Glomerular endothelial cell (primary cell): ENCODE measurements around the gene VDAC1. TPM values are rescaled to one million over a fixed set of nuclear protein-coding genes. Genes with fewer than 3 reads are reported as not detected.

Experiments used
- DNase-seq: peaks from one replicate; pipeline ENCODE4 v3.0.0-alpha.2; 2011; ENCODE audit warnings: low read depth, low spot score; ENCODE audit errors: extremely low read depth
- total RNA-seq: library from RNA; depleted of rRNA; stranded (reverse); fragments of >200 nt; gene quantifications from 2 replicates; pipeline ENCODE4 v1.2.3, GENCODE V29; 2015

The VDAC1 gene
- total RNA-seq, 1 donor from 2014 or later: 227 TPM

DNA sequence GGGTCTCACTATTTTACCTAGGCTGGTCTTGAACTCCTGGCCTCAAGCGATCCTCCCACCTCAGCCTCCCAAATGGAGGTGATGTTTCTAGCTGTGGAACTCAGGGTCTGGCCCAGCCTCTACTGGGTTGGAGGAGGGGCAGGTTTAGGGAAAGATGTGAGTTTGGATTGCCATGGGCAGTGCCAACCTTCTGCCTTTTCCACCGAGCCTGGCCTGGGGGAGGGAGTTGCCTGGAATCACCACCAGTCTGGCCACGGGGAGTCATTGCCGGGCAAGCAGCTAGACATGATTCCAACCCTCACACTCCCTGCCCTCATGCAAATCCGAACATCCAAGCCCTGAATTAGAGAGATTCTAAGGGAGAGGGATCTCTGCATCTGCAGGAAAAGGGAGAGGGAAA is 21.0 kb upstream of the VDAC1 start:
- DNase-seq: no peak

DNA sequence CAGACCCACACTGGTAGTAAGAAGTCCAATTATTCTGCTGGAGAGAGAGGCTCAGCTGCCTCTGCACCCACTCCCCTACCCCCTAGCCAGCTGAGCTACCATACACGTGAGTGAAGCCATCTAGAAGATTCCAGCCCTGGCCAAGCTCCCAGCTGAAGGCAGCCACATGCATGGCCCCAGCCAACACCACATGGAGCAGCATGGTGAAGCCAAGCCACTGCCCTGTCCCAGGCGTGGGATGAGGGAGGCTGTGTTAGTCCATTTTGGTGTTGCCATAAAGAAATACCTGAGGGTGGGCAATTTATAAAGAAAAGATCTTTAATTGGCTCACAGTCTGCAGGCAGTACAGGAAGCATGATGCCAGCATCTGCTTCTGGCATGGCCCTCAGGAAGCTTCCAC is 20.0 kb upstream of the VDAC1 start:
- DNase-seq: no peak

DNA sequence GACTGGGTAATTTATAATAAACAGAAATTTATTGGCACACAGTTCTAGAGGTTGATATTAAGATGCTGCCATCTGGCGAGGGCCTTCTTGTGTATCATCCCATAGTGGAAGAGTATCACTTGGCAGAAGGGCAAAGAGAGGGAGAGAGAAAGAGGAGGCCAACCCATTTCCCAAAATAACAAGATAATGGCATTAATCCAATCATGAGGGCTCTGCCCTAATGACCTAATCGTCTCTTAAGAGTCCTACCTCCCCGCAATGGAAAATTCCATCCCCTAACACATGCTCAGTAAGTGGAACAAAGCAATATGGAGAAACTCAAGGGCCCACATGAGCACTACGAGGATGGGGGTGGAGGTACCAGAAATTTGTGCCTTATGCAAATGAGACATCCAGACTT is 17.6 kb upstream of the VDAC1 start:
- DNase-seq: no peak

DNA sequence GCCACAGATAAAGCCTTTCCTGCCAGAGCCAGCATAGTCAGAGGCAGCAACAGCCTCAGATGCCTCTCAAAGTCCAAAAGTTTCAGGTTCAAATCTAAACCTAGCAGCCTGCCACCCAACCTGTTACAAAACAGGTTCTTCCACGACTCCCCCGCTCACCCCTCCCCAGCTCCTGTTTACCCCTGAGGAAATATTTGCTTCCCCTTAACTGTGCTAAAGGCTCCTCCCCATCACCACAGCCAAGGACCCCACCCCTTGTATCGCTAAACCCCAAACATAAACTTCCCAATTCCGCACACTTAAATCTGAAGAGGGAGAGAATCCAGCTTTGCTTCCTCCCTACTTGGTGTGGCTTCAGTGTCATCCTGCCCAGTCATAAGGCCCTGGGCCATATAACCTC is 15.4 kb upstream of the VDAC1 start:
- DNase-seq: no peak

DNA sequence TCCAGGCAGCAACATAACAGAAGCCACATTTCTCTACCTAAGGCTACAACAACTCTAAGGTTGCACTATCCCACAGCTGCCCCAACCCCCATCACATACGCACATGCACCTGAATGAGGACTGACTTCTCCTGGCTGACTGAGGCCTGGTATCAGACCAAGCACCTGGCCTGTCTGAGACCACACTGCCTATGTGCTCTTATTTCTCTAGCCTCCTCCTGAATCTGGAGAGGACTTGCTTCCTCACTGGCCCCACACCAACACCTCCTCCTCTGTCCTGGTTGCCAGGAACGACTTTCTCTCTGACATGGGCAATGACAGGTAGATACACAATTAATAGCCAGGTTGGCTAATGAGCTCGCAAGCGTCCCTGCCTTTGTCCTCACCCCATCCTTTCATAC is 14.9 kb upstream of the VDAC1 start:
- DNase-seq: no peak

DNA sequence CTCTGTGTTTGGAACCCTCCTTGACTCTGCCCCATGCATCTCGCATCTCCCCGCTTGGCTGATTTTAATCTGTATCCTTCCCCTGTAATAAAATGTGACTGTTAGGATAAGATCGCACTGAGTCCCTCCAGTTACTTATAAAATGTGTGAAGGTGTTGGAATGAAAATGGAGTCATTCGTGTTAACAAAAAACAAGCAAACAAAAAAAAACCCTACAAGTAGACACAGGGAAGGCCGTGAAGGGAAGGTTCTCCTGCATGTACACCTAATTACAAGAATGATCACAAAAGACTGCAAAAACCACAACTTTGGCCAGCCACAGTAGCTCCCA is 14.2 kb upstream of the VDAC1 start:
- DNase-seq: no peak

DNA sequence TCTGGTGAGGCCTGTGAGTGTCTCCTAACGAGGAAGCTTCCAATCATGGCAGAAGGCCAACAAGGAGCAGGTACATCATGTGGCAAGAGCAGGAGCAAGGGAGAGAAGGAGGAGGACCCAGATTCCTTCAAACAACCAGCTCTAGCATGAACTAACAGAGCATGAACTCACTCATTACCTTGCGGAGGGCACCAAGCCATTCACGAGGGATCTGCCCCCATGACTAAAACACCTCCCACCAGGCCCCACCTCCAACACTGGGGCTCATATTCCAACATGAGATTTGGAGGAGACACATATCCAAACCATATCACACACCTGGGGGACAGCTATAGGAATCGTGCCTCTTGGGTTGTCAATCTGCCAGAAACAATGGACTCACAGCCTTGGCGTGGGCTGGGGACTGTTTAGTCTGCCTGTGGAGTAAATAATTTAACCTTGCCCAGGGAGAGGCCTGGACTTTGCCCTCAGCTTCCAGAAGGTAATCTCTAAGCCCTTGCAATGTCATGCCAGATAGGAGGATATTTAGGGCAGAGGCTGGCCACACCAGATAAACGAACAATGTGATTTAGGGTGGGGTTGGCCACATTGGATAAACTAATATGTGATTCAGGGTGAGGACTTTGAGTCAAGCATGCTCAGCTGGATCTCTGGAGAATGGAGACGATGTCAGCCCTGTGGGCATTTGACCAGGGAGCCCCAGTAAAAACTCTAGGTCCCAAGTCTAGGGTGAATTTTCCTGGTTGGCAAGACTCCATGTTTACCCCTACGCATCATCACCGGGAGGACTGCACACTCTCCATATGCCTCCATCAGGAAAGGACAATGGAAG is 13.6 kb upstream of the VDAC1 start:
- no peak for DNase-seq

DNA sequence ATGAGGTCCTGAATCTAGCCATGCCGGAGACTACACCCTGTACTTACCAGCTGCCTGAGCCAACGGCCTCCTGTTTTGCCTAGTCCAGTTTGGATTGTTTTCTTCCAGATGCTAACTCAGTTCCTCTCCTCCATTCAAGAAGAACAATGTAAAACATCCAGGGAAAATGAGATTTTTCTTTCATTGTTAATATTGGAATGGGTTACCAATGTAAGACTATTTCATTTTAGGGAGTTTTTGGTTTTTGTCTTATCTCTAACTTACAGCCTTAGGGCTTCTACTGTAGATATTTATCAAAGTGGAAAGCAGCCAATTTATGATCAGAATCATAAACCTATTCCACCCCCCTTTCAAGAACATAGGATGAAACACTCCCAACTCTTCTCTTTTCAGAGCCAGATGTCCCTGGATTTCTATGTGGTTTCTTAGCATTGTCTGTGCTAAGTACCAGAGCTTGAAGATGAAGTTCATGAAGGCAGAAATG is 3.5 kb upstream of the VDAC1 start:
- no peak for DNase-seq

DNA sequence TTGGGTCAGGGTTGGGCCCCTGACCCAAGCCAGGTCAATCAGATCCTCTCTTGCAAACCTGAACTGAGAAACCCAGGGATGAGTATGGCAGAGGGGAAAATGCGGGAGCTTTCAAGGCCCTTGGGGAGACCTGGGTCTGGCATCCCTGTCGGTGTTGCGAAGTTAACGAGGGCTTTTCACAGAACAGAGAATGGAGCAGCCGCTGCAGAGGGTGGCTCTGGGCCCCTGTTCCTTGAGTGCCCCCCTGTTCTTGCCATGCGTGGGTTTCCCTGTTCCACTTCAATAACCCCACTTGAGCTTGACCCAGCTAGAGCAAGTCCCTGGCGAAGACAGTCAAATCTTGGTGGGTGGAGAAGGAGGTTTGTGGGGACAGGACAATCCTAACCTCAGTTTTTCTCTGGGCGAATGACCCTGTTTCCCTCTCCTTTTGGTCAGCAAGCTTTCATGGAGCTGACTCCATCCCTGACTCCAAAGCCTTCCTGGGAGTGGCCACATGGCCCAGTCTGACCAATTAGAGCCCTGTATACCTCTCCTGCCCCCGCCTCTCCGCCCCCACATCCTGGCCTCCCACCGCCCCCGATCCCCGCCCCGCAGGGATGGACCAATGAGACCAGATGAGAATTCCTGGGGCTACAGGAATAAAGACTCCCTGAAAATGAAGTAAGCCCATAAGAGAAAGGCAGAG is 2.9 kb upstream of the VDAC1 start:
- DNase-seq: no peak

DNA sequence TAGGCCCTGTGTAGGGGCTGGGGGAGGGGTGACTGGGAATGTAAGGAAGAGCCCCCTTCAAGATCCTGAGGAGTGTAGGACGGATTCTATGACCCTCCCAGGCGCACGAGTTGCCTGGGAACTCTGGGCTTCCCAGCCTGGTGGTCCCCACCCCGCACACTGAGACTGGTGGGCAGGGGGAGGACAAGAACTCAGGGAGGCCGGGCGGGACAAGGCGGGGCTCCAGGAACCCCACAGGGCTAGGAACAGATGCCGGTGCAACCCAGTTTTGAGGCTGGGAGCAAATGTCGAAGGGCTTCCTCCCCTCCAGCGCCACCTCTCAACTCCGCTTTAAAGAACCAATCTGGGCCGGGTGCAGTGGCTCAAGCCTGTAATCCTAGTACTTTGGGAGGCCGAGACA is 1.3 kb upstream of the VDAC1 start:
- no peak for DNase-seq

DNA sequence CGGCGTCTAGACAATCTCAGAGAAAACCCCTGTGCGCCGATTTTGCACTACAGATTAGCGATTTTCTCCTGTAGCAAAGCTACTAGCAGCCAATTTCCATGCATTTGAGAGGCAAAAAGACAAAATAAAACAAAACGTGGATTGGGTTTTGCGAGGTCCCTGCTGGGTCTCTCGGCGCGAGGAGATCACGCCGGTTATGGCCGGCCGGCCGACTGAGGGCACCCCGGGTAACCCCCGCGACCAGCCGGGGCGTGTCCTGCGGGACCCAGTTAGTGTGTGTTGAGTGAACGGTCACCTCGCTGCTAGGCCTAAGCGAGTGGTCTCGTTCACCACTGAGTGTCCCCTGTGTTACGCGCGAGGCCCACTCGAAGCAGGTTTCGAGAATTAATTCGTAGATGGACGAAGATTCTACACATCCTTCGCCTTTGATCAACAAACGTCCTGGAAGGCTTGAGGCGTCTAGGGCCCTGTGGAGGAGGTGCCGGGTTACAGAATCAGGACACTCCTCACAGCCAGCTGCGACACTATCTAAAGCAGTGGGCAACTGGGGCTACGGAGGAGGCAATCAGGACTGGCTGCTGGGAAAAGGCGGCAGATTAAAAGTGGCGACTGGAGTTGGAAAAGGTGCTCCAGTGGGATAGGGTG is 764 bp upstream of the VDAC1 start:
- no peak for DNase-seq

DNA sequence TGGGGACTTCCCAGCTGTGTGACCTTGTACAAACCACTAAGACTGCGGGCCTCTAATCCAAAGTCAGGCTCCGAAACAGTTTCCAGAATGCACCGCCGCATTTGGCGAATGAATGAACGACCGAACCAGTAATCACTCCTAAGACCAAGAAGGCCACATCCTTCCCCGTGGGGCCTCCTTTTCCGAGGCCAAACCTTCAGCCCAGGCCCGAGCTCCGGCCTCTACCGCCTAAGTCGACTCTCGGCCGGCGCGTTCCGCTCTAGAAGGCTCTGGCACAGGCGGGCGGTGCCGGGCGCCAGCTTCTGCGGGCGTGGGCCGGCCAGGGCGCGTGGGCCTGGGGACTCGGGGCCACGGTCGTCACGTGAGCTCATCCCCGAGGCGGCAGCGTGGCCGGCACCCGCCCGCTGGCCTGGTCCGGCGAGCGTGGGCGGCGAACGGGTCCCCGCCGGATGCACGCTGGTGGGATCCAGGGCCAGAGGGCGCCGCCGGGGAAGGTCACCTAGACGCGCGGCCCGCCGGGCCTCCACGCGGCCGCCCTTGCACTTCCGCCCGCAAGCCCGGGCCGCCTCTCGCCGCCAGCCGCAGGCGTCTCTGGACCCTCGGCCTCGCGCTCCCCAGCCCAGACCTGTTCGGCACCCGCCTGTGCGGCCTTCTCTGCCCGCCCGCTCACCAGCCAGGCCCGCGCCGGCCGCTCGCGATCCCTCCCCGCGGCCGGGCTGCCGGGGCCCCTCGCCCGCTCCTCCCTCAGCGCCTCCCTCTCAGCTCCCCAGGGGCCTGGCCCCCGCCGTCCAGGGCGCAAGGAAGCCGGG is 754 bp downstream of the VDAC1 start:
- DNase-seq: no peak

DNA sequence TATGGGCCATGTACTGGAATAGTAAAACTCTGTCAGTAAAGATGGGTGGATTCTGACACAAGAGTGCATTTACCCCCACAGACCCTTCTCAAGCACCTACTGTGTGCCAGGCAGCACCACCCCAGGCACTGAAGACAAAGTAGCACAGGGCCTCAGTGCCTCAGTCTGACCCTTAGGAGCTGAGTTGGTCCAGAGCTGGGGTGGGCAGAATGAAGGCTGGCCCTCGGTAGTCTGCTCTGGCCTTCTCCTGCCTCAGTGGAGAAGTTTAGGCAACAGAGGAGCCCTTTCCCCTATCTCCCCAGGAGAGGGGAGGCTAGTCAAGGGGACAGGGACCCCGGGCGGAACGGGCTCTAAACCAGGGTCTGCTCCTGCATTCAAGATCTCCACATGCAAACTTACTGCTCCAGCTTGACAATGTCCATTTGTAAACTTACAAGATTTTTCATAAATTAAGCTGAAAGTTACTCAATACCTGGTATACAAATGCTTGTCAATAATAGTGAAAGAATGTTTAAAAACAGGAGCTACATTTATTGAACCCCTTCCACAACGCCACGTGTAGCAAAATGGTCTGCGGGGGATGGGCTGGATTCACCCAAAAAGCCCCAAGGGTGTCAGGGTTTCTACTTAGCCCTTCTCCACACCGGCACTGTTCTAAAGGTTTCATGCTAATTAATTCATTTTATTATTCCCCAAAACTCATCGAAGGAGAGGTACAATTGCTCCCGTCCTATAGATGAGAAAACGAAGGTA is 1.5 kb downstream of the VDAC1 start:
- DNase-seq: no peak

DNA sequence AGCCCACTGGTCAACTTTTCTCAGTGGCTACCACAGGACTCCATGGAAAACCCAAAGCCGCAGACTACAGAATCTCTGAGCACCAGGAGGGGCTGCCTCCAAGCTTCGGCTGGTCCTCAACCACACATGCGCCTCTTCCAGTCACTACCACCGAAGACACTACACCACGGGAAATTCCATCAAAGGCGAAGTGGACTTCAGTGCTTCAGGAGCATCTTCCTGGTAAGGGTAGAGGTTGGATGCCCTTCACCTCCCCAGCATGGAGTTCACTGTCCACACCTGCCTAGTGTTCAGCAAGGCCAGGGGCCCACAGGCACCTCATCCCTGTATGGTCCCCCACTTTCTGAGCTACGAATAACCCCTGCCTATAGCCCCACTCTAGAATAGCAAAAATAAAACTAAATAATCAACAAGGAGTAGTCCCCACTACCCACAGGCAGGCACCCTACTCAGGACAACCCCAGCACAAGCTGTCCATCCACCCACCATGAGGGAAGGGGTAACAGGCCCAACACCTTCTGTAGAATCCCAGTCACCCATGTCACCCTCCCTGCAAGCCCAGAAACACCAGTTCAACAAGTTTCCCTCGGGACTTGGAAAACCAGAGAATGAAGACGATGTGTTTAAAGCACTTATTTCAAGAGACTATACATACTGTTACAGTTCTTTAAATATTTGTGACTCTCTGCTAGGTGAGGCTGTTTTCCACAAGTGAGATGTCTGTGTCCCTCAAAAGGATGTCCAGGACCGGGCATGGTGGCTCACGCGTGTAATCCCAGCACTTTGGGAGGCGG is 2.6 kb downstream of the VDAC1 start:
- no peak for DNase-seq

DNA sequence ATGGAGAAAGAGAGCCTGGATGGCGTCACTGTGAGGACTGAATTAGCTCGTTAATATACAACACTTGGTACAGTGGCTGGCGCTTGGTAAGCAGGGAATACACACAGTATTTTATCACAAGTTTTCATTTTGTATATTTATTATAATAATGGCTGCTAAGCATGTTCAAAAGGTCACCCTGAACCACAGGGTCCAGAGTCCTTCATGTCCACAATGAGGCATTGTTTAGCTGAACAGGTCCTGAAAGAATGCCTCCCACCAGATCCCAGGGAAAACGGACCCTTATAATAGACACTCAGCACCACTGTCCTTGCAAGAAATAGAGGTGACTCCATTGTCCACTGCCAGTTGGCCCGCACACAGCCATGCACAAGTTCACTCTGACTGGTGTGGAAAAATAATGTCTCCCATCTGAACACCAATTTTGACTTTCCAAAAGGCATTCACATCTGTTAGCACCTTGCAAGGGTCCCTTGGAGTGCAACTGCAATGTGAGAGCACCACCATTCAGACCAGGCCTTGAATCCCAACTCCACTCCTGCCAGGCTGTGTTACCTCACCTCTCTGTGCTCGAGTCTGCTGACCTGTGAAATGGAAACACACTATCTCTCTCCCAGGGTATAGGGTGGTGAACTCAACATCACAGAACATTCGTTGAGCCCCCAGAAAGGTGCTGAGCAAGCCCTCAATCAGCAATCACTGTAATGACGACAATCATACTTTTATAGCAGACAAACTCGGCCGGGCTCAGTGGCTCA is 3.9 kb downstream of the VDAC1 start:
- DNase-seq: no peak

DNA sequence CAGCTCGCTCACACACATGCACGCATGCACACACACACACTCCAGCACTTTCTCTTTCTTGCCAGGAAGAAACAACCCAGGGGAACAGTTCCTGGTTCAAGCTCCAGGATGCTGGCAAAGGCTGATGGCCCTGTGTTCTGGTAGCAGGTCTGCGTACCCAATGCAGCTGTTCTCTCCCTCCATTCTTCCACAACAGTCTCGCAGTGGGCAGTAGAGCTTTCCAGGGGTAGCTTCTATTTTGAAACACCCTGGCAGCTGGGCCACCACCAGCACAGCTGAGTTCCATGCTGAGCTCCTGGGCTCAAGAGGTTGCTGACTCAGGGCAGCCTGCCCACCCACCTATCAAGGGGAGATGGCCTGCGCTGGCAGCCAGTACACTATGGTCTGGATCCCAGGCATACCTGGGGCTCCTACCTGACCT is 4.7 kb downstream of the VDAC1 start:
- no peak for DNase-seq

DNA sequence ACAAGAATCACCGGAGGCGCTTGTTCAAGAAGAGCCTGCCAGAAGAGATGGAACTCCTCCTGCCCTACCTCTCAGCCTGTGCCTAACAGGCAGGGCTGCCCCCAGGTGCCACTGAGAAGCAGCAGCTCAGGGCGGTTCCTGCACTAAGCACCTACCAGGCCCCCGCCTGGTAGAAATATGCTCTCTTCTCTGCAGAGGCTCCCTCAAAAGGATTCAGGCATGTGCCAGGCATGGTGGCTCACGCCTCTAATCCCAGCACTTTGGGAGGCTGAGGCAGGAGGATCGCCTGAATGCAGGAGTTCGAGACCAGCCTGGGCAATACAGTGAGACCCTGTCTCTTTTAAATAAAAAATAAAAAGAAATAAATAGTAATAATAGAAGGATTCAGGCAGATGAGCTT is 6.0 kb downstream of the VDAC1 start:
- no peak for DNase-seq

DNA sequence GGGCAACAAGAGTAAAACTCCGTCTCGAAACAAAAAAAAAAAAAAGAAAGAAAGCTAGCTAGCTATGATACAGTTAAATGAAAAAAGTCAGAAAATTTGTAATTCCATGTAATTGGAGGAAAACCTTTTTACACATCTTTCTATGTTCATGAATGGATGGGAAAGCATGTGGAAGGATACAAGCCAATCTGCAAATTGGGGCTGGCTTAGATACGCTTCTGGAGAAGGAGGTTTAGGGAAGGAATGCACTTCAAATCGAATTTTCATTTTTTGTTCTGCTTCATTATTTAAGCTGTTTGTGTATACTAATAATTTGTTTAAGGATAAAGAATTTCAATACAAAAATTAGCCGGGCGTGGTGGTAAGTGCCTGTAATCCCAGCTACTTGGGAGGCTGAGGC is 6.7 kb downstream of the VDAC1 start:
- DNase-seq: no peak
